Cerebellar nuclear complex (tissue), 1 donor: ENCODE results near the gene HSFX1.

ENCODE experiments used
- DNase-seq, 2 experiments: peaks; one replicate each; lab custom pipeline; 2025; lab: John Stamatoyannopoulos, UW

HSFX1 gene

GRCh38 chrX:149804102-149804501 is 30.2 kb downstream of the HSFX1 start:
- DNase-seq, result no peak

- no peak for DNase-seq
Observed at GRCh38 chrX:149807747-149808458, 34.0 kb downstream of the HSFX1 start.

- DNase-seq, result no peak
Observed at GRCh38 chrX:149818652-149819051, 44.8 kb downstream of the HSFX1 start.

GRCh38 chrX:149819371-149819770 is 45.5 kb downstream of the HSFX1 start:
- DNase-seq, result no peak

- no peak for DNase-seq
Observed at GRCh38 chrX:149825424-149825823, 51.6 kb downstream of the HSFX1 start.
